Smooth muscle cell (in vitro differentiated cells): ENCODE results near the gene APMAP. TPM values are rescaled to one million over a fixed set of nuclear protein-coding genes. Genes with fewer than 3 reads are reported as not detected.

Source experiments
- DNase-seq: peaks from one replicate; lab custom pipeline; 2025; ENCODE audit not compliant: unreplicated experiment; lab: John Stamatoyannopoulos, UW
- H2AFZ ChIP-seq: fragments of 200-600 bp; sonication (generic); 2 replicates; pipeline ENCODE4 v1.6.0; 2016; ENCODE audit warnings: antibody characterized with exemption, low read depth, mild to moderate bottlenecking
- H3F3A ChIP-seq: fragments of 200-600 bp; sonication (generic); 2 replicates; pipeline ENCODE4 v1.6.0; 2017; ENCODE audit warnings: antibody characterized with exemption, low read depth
- H3K27ac ChIP-seq: fragments of 200-600 bp; sonication (generic); 2 replicates; pipeline ENCODE4 v1.5.1; 2016; ENCODE audit warnings: low read depth, mild to moderate bottlenecking
- H3K27me3 ChIP-seq: fragments of 200-600 bp; sonication (generic); 2 replicates; pipeline ENCODE4 v1.6.1; 2016; ENCODE audit warnings: low read depth, mild to moderate bottlenecking
- H3K36me3 ChIP-seq: fragments of 200-600 bp; sonication (generic); 2 replicates; pipeline ENCODE4 v1.5.1; 2016; ENCODE audit warnings: low read depth
- H3K4me1 ChIP-seq: fragments of 200-600 bp; sonication (generic); 2 replicates; pipeline ENCODE4 v1.5.1; 2016; ENCODE audit warnings: low read depth
- H3K4me2 ChIP-seq: fragments of 200-600 bp; sonication (generic); 2 replicates; pipeline ENCODE4 v1.6.0; 2016; ENCODE audit warnings: mild to moderate bottlenecking
- H3K4me3 ChIP-seq: fragments of 200-600 bp; sonication (generic); 2 replicates; pipeline ENCODE4 v1.5.1; 2016; ENCODE audit warnings: mild to moderate bottlenecking
- H3K79me2 ChIP-seq: fragments of 200-600 bp; sonication (generic); 2 replicates; pipeline ENCODE4 v1.6.0; 2016; ENCODE audit warnings: low read depth, mild to moderate bottlenecking
- H3K9ac ChIP-seq: fragments of 200-600 bp; sonication (generic); 2 replicates; pipeline ENCODE4 v1.6.0; 2016; ENCODE audit warnings: low read depth
- H3K9me3 ChIP-seq: fragments of 200-600 bp; sonication (generic); replicated peaks from 2 replicates; pipeline ENCODE4 v1.5.1; 2016; ENCODE audit warnings: low read depth
- H4K20me1 ChIP-seq: fragments of 200-600 bp; sonication (generic); 2 replicates; pipeline ENCODE4 v1.6.0; 2016; ENCODE audit warnings: low read depth
- CTCF ChIP-seq: fragments of 200-600 bp; sonication (generic); IDR thresholded peaks from 2 replicates; pipeline ENCODE4 v1.5.1; 2017; ENCODE audit warnings: borderline replicate concordance, mild to moderate bottlenecking, antibody characterized with exemption; ENCODE audit not compliant: insufficient read depth, poor library complexity, severe bottlenecking
- WGBS: methylation state at CpG from one replicate; pipeline ENCODE4 v1.1.7; 2016; ENCODE audit warnings: low lambda C conversion rate; 5-methylcytosine and 5-hydroxymethylcytosine counted together
- polyA plus RNA-seq: library from polyadenylated mRNA; unstranded; fragments of >200 nt; fragmentation: Nextera tagmentation; extraction: Ambion mirVana; gene quantifications from 2 replicates; pipeline ENCODE4 v1.2.1, GENCODE V29; 2016
- total RNA-seq: library from RNA; depleted of rRNA; stranded (reverse); fragments of >200 nt; gene quantifications from 2 replicates; pipeline ENCODE4 v1.2.3, GENCODE V29; 2014

Gene APMAP
- total and polyA plus RNA-seq, 2 experiments from 2014 or later = 54.4 to 86.9 TPM

- no peak overlapping the region for H2AFZ ChIP-seq
- H3K4me2 ChIP-seq = no peak overlapping the region
- H3K27ac ChIP-seq = no peak overlapping the region
- no peak overlapping the region for H3K4me3 ChIP-seq
- WGBS = 98% methylated on average over 17 of the region's 18 CpGs
- H3K4me1 ChIP-seq = peaks cover 4% of the 10 kb centered on the region
- no peak for TF ChIP-seq CTCF
- no peak overlapping the region for H3K9ac ChIP-seq
- H3K79me2 ChIP-seq = no peaks in the 10 kb centered on the region
- no peak for DNase-seq
- no peaks in the 10 kb centered on the region for H3K36me3 ChIP-seq
- no peaks in the 10 kb centered on the region for H3F3A ChIP-seq
- no peaks in the 10 kb centered on the region for H3K9me3 ChIP-seq
- H3K27me3 ChIP-seq = no peaks in the 10 kb centered on the region
- no peaks in the 10 kb centered on the region for H4K20me1 ChIP-seq
Measured at GRCh38 chr20:24957326-24958016, 35.1 kb downstream of the APMAP start.

GRCh38 chr20:24956001-24956841 lies 36.3 kb downstream of the APMAP start:
- no peak overlapping the region for H3K9ac ChIP-seq
- no peak for DNase-seq
- no peaks in the 10 kb centered on the region for H3K36me3 ChIP-seq
- TF ChIP-seq CTCF = no peak
- H3K4me1 ChIP-seq = peaks cover 4% of the 10 kb centered on the region
- no peak overlapping the region for H2AFZ ChIP-seq
- no peaks in the 10 kb centered on the region for H3K27me3 ChIP-seq
- no peaks in the 10 kb centered on the region for H3F3A ChIP-seq
- WGBS = 97% methylated on average over 22 of the region's 22 CpGs
- H3K27ac ChIP-seq = no peak overlapping the region
- H3K4me3 ChIP-seq = no peak overlapping the region
- no peaks in the 10 kb centered on the region for H3K79me2 ChIP-seq
- no peaks in the 10 kb centered on the region for H4K20me1 ChIP-seq
- no peaks in the 10 kb centered on the region for H3K9me3 ChIP-seq
- no peak overlapping the region for H3K4me2 ChIP-seq

GRCh38 chr20:24955045-24955444 lies 37.5 kb downstream of the APMAP start:
- Histone ChIP-seq H3K27ac (no peak overlapping the region), H3K4me2 (no peak overlapping the region), H3K9me3 (no peaks in the 10 kb centered on the region), H3K79me2 (no peaks in the 10 kb centered on the region), H2AFZ (no peak overlapping the region), H3K4me1 (peaks cover 4% of the 10 kb centered on the region), H3K36me3 (no peaks in the 10 kb centered on the region), H3F3A (no peaks in the 10 kb centered on the region), H3K27me3 (no peaks in the 10 kb centered on the region), H3K4me3 (no peak overlapping the region), H3K9ac (no peak overlapping the region), H4K20me1 (no peaks in the 10 kb centered on the region)
- no peak for DNase-seq
- TF ChIP-seq CTCF = no peak
- WGBS = 99% methylated on average over 3 of the region's 3 CpGs
